ENCODE measurements around the gene SOX30. TPM values are rescaled to one million over a fixed set of nuclear protein-coding genes. Genes with fewer than 3 reads are reported as not detected.

Gene SOX30
- total RNA-seq, 2 experiments from 2014 or later = not detected

GRCh38 chr5:157682257-157682656 is 30.0 kb upstream of the SOX30 start:
- CTCF ChIA-PET = no interaction called here
- Mint-ChIP-seq H3K4me1 (ENCODE audit: low read depth) (no peaks in the 10 kb centered on the region), H3K27ac (no peak overlapping the region), H3K9me3 (no peaks in the 10 kb centered on the region), H3K4me3 (no peak overlapping the region), H3K27me3 (no peaks in the 10 kb centered on the region), H3K36me3 (ENCODE audit: low read depth) (no peaks in the 10 kb centered on the region)
- Histone ChIP-seq H3K4me1 (ENCODE audit: insufficient read depth, low read length) (no peaks in the 10 kb centered on the region), H3K4me3 (ENCODE audit: low read length) (no peak overlapping the region), H3K27me3 (ENCODE audit: control insufficient read depth in 1 of 2, insufficient read depth in 2 of 2, low read length in 2 of 2) (no peaks in the 10 kb centered on the region), H3K27ac (ENCODE audit: low read depth in 1 of 2, low read length in 2 of 2) (no peak overlapping the region), H3K9me3 (ENCODE audit: control insufficient read depth in 1 of 2, insufficient read depth in 1 of 2, low read length in 2 of 2) (no peaks in the 10 kb centered on the region), H3K36me3 (ENCODE audit: insufficient read depth, low read length) (no peaks in the 10 kb centered on the region)
- POLR2A ChIA-PET = interaction anchor here (0.6 kb wide), 1 partner anchor 990 kb away, joined by 3 read pairs; no protein-coding TSS in a partner anchor
- DNase-seq (no peak), ATAC-seq (ENCODE audit: poor library complexity) (no peak)
- intact Hi-C loops (cut with DNase I, micrococcal nuclease) = no loop called here
- TF ChIP-seq CTCF (IDR thresholded peaks at IDR 0.05) = no peak

- Histone ChIP-seq H3K27ac (ENCODE audit: low read depth in 1 of 2, low read length in 2 of 2) (no peak overlapping the region), H3K27me3 (ENCODE audit: control insufficient read depth in 1 of 2, insufficient read depth in 2 of 2, low read length in 2 of 2) (no peaks in the 10 kb centered on the region), H3K4me1 (ENCODE audit: insufficient read depth, low read length) (no peaks in the 10 kb centered on the region), H3K36me3 (ENCODE audit: insufficient read depth, low read length) (no peaks in the 10 kb centered on the region), H3K4me3 (ENCODE audit: low read length) (no peak overlapping the region), H3K9me3 (ENCODE audit: control insufficient read depth in 1 of 2, insufficient read depth in 1 of 2, low read length in 2 of 2) (no peaks in the 10 kb centered on the region)
- Mint-ChIP-seq H3K36me3 (ENCODE audit: low read depth) (no peaks in the 10 kb centered on the region), H3K27ac (no peak overlapping the region), H3K4me3 (no peak overlapping the region), H3K9me3 (no peaks in the 10 kb centered on the region), H3K27me3 (no peaks in the 10 kb centered on the region), H3K4me1 (ENCODE audit: low read depth) (no peaks in the 10 kb centered on the region)
- ChIA-PET POLR2A (no interaction called here), CTCF (no interaction called here)
- intact Hi-C loops (cut with DNase I, micrococcal nuclease) = no loop called here
- no peak for ATAC-seq (ENCODE audit: poor library complexity)
- no peak for DNase-seq
- TF ChIP-seq CTCF (IDR thresholded peaks at IDR 0.05) = no peak
These were observed 28.8 kb upstream of the SOX30 start for GRCh38 chr5:157681048-157681447.

DNA sequence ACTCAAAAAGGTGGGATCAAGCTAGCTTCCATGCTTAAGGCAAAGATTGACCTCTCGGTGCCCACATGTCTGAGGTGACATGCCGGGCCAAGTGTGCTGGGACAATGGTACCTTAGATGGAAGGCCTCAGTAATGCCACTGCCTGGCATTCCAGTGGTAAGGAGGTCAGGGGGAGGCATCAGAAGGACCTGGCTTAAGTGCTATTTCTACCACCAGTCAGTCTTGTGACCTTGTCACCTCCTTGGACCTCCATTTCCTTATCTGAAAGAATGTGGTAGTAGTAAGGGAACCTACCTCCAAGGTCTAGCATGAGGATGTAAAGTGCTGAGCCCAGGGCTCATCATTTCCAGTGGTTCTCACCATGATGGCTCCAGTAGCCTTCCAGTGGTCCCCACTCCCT is 28.0 kb upstream of the SOX30 start:
- ATAC-seq (ENCODE audit: poor library complexity) = no peak
- no peaks in the 10 kb centered on the region for H3K27me3 Mint-ChIP-seq
- Histone ChIP-seq H3K36me3 (ENCODE audit: insufficient read depth, low read length) (no peaks in the 10 kb centered on the region), H3K9me3 (ENCODE audit: control insufficient read depth in 1 of 2, insufficient read depth in 1 of 2, low read length in 2 of 2) (no peaks in the 10 kb centered on the region), H3K4me1 (ENCODE audit: insufficient read depth, low read length) (no peaks in the 10 kb centered on the region), H3K27me3 (ENCODE audit: control insufficient read depth in 1 of 2, insufficient read depth in 2 of 2, low read length in 2 of 2) (no peaks in the 10 kb centered on the region), H3K4me3 (ENCODE audit: low read length) (no peak overlapping the region), H3K27ac (ENCODE audit: low read depth in 1 of 2, low read length in 2 of 2) (no peak overlapping the region)
- H3K4me3 Mint-ChIP-seq = no peak overlapping the region
- ChIA-PET CTCF (no interaction called here), POLR2A (no interaction called here)
- intact Hi-C loops (cut with DNase I, micrococcal nuclease) = no loop called here
- no peak for TF ChIP-seq CTCF (IDR thresholded peaks at IDR 0.05)
- no peaks in the 10 kb centered on the region for H3K9me3 Mint-ChIP-seq
- no peaks in the 10 kb centered on the region for H3K36me3 Mint-ChIP-seq (ENCODE audit: low read depth)
- no peaks in the 10 kb centered on the region for H3K4me1 Mint-ChIP-seq (ENCODE audit: low read depth)
- H3K27ac Mint-ChIP-seq = no peak overlapping the region
- no peak for DNase-seq

All from CD4-positive, alpha-beta T cell (primary cell).